Pancreas (tissue), 10 donors: ENCODE results near the gene SPATA7. TPM values are rescaled to one million over a fixed set of nuclear protein-coding genes. Genes with fewer than 3 reads are reported as not detected.

Source experiments
- ATAC-seq, 4 donors: fragments of 200-7000 bp; cut with Tn5 transposase; one replicate each; pipeline versions ENCODE4 v1.8.0 to v1.9.1; 2020; ENCODE audit warnings: mild to moderate bottlenecking in 4 of 4, moderate library complexity in 4 of 4
- DNase-seq, 6 donors: peaks; one replicate each; pipeline ENCODE4 v3.0.0-alpha.2; 2020
- FAIRE-seq: peaks from 2 replicates; lab custom pipeline; 2012; peaks lifted over from hg19 to GRCh38; lab: Jason Lieb, UNC
- H3K27ac ChIP-seq, 4 donors: fragments of 200-600 bp; sonication (generic); 1 replicate in 3 of 4; 2 replicates in 1 of 4; pipeline versions ENCODE4 v1.5.0 to v1.8.0; 2020
- H3K27me3 ChIP-seq, 4 donors: fragments of 200-600 bp; one replicate each; pipeline ENCODE4 v1.8.0; 2021
- H3K36me3 ChIP-seq, 3 donors: fragments of 200-600 bp; sonication (generic) in 1 of 3; one replicate each; pipeline versions ENCODE4 v1.5.0 to v1.8.0; 2020 to 2021
- H3K4me1 ChIP-seq, 3 donors: fragments of 200-600 bp; one replicate each; pipeline ENCODE4 v1.8.0; 2021
- H3K4me3 ChIP-seq, 4 donors: fragments of 200-600 bp; sonication (generic) in 2 of 4; one replicate each; pipeline versions ENCODE4 v1.5.0 to v1.8.0; 2020 to 2021
- H3K9me3 ChIP-seq, 4 donors: fragments of 200-600 bp; one replicate each; pipeline ENCODE4 v1.8.0; 2021
- WGBS, 2 donors: extraction: QIAGEN DNeasy Blood & Tissue Kit; methylation state at CpG; one replicate each; pipeline ENCODE4 v1.1.7; 2013; 5-methylcytosine and 5-hydroxymethylcytosine counted together
- intact Hi-C, 3 donors: fragments of 100-400 bp; cut with DNase I; formaldehyde crosslinking; loops; one replicate each; pipeline versions ENCODE4 v1.11.1 to v1.14.2; 2022
- polyA plus RNA-seq, 2 donors: library from polyadenylated mRNA; stranded (reverse); fragments of 200-250 nt; gene quantifications; one replicate each; pipeline ENCODE4 v1.2.3, GENCODE V29; 2013
- total RNA-seq, 6 donors: library from RNA; stranded (reverse); fragmentation: NEBNext Ultra II Directional in 4 of 6; extraction: Animal tissue kit (Norgen Biotek cat#: 25700) in 4 of 6; gene quantifications; one replicate each; pipeline versions ENCODE4 v1.2.1 to v1.2.4, GENCODE V29; 2021 to 2023
- TF ChIP-seq, protein P1 (sequence below), 4 donors: fragments of 200-600 bp; sonication (generic) in 3 of 4; IDR thresholded peaks; one replicate each; pipeline versions ENCODE4 v1.5.0 to v1.8.0; 2021; ENCODE audit warnings: antibody characterized with exemption in 4 of 4
- donor health status: healthy with polysubstance abuse.
- donor health status: DM: no; HTN: no; CAD: no; lungs with moderate emphysema.
- donor health status: DM: no; HTN: no; CAD: no.
- donor health status: control.
- donor health status: control.
- donor health status: Bipolar disorder and iron deficiency.
- donor health status: DM: yes; HTN: yes; CAD: no.
- donor health status: DM: no; HTN: no; CAD: no.
- donor health status: DM: no; HTN: no; CAD: no.
- donor health status: DM: yes; HTN: yes; CAD: no.

Gene SPATA7
- total and polyA plus RNA-seq, 8 donors: 5.4 to 16.8 (median 8.0) TPM

DNA sequence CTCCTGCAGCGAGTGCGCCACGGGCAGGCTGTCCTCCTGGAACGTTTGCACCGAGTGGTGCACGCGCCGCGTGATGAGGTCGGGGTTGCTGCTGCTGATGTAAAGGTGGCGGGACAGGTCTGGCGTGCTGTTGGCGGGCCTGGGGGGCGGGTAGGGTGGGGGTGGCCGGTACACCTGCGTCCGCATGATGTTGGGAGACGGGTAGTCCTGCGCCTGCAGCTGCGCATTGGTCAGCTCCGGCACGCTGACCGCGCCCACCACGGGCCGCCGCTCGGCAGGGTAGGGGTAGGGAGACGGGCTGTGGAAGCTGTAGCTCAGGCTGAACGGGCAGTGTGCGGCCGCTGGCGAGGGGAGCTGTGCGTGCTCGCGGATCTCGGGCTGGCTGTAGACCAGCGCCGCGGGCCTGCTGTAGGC is 94.1 kb downstream of the SPATA7 start:
- ATAC-seq (no peak), FAIRE-seq (no peak), DNase-seq (peak in 1 of 6 donors; percentile 65)
- no peaks in the 10 kb centered on the region for H3K4me1 ChIP-seq
- H3K9me3 ChIP-seq: no peaks in the 10 kb centered on the region
- H3K27ac ChIP-seq: no peak overlapping the region
- TF ChIP-seq, protein P1, sequence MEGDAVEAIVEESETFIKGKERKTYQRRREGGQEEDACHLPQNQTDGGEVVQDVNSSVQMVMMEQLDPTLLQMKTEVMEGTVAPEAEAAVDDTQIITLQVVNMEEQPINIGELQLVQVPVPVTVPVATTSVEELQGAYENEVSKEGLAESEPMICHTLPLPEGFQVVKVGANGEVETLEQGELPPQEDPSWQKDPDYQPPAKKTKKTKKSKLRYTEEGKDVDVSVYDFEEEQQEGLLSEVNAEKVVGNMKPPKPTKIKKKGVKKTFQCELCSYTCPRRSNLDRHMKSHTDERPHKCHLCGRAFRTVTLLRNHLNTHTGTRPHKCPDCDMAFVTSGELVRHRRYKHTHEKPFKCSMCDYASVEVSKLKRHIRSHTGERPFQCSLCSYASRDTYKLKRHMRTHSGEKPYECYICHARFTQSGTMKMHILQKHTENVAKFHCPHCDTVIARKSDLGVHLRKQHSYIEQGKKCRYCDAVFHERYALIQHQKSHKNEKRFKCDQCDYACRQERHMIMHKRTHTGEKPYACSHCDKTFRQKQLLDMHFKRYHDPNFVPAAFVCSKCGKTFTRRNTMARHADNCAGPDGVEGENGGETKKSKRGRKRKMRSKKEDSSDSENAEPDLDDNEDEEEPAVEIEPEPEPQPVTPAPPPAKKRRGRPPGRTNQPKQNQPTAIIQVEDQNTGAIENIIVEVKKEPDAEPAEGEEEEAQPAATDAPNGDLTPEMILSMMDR (IDR thresholded peaks at IDR 0.05): no peak
- intact Hi-C loops: no loop called here
- no peaks in the 10 kb centered on the region for H3K27me3 ChIP-seq
- peaks cover 0 to 20% (median 13%) of the 10 kb centered on the region in 3 donors for H3K36me3 ChIP-seq
- WGBS, 2 donors: 93 to 94% methylated on average over 40 of the region's 40 CpGs
- H3K4me3 ChIP-seq: no peak overlapping the region

GRCh38 chr14:88481059-88481458 is 95.6 kb downstream of the SPATA7 start:
- H3K27ac ChIP-seq: no peak overlapping the region
- TF ChIP-seq, protein P1 (IDR thresholded peaks at IDR 0.05): no peak
- WGBS, 2 donors: 93% methylated on average over 2 of the region's 2 CpGs
- H3K4me1 ChIP-seq: no peaks in the 10 kb centered on the region
- intact Hi-C loops: no loop called here
- no peak for ATAC-seq
- no peak overlapping the region for H3K4me3 ChIP-seq
- H3K27me3 ChIP-seq: no peaks in the 10 kb centered on the region
- DNase-seq: no peak
- H3K9me3 ChIP-seq: no peaks in the 10 kb centered on the region
- no peak for FAIRE-seq
- peaks cover 0 to 20% (median 13%) of the 10 kb centered on the region in 3 donors for H3K36me3 ChIP-seq

- FAIRE-seq (no peak), ATAC-seq (peak in 2 of 4 donors; percentile 17 to 18), DNase-seq (no peak)
- H3K27me3 ChIP-seq: no peaks in the 10 kb centered on the region
- no peak overlapping the region for H3K4me3 ChIP-seq
- no peaks in the 10 kb centered on the region for H3K4me1 ChIP-seq
- intact Hi-C loops: no loop called here
- H3K27ac ChIP-seq: no peak overlapping the region
- H3K36me3 ChIP-seq: peaks cover 0 to 20% (median 13%) of the 10 kb centered on the region in 3 donors
- TF ChIP-seq, protein P1 (IDR thresholded peaks at IDR 0.05): no peak
- no peaks in the 10 kb centered on the region for H3K9me3 ChIP-seq
- WGBS, 2 donors: 85 to 88% methylated on average over 7 of the region's 7 CpGs
Measured at GRCh38 chr14:88481794-88482193, 96.3 kb downstream of the SPATA7 start.

DNA sequence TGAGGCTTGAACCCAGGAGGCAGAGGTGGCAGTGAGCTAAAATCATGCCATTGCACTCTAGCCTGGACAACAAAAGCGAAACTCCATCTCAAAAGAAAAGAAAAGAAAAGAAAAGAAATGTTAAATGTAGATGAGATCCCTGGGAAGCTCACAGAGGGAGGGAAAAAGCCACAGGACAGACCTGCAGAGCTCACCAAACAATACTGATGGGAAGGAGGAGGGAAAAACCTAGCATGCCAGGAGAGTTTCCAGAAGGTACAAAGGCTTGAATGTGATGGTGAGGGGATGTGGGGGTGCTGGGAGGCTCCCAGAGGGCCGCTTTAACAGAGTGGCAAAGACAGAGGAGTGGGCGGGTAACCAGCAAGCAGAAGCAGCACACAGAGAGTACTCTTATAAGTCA is 97.1 kb downstream of the SPATA7 start:
- no peak overlapping the region for H3K4me3 ChIP-seq
- peaks cover 0 to 20% (median 13%) of the 10 kb centered on the region in 3 donors for H3K36me3 ChIP-seq
- ATAC-seq: no peak
- WGBS, 2 donors: 93 to 97% methylated on average over 3 of the region's 3 CpGs
- no peak for FAIRE-seq
- H3K27me3 ChIP-seq: no peaks in the 10 kb centered on the region
- H3K9me3 ChIP-seq: no peaks in the 10 kb centered on the region
- intact Hi-C loops: no loop called here
- no peaks in the 10 kb centered on the region for H3K4me1 ChIP-seq
- no peak for DNase-seq
- TF ChIP-seq, protein P1 (IDR thresholded peaks at IDR 0.05): no peak
- no peak overlapping the region for H3K27ac ChIP-seq

Other genes starting within 250 kb of the SPATA7 start
- gene KCNK10, start 62.4 kb upstream of the SPATA7 start, total RNA-seq: 1 to 10 TPM; 1.1 to 2.3 (median 1.2) TPM
- gene KCNK10, start 62.4 kb upstream of the SPATA7 start, polyA plus RNA-seq: under 1 TPM; 0.42 to 0.75 TPM
- 10 to 100 TPM; 10.1 to 13.6 (median 11.0) TPM for gene PTPN21, start 169.3 kb downstream of the SPATA7 start, total RNA-seq
- gene PTPN21, start 169.3 kb downstream of the SPATA7 start, polyA plus RNA-seq: 1 to 10 TPM; 5.0 to 7.2 TPM
- gene ZC3H14, start 177.4 kb downstream of the SPATA7 start, total RNA-seq: 10 to 100 TPM; 25.5 to 37.1 (median 29.8) TPM
- gene ZC3H14, start 177.4 kb downstream of the SPATA7 start, polyA plus RNA-seq: 10 to 100 TPM; 16.2 to 27.6 TPM